ENCODE data around the gene CHTF8. TPM values are rescaled to one million over a fixed set of nuclear protein-coding genes. Genes with fewer than 3 reads are reported as not detected.
"Not testable (repeated sequence)": the region's sequence is repeated elsewhere in the genome, so short reads cannot be mapped to it uniquely, and the experiment has no call there.

Gene CHTF8
- polyA plus RNA-seq, 5 donors = 113 to 136 (median 126) TPM

- not testable (repeated sequence) for DNase-seq
Observed at GRCh38 chr16:69149621-69150020, 17.2 kb upstream of the CHTF8 start.

DNA sequence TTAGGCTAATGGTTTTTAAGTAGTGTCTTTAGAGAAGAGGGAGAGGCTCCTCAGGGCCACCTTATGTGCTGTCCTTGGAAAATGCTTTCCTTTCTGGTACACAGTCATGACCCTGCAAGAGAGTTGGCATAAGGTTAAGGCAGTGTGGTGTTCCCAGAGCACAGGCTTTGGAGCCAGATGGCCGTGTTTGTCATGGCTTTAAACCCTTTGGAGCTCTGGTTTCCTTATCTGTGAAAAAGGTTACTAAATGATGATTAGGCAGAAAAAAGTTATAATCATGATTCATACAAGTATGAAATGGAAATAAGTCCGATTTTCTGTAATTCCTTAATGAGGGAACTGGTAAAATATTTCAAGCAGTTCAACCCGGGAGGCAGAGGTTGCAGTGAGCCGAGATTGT lies 13.3 kb upstream of the CHTF8 start:
- DNase-seq = no peak

- DNase-seq = no peak
Observed at GRCh38 chr16:69143116-69143515, 10.7 kb upstream of the CHTF8 start.

DNA sequence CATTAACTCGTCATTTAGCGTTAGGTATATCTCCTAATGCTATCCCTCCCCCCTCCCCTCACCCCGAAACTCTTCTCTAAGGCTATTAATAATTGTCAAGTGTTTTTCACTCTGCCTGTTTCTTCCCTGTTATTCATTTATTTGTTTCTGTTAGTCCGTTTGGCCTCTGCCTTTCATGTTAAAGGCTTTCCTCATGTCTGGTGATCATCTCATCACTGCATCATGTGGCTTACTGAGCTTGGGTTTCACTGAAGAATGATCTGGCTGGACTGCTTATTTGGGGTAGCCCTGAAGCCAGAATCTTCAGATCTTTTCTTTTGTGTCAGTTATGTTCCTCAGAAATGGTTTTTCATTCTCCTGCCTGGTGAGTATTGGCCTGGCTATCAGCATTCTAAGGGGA lies 9.5 kb upstream of the CHTF8 start:
- DNase-seq = no peak

GRCh38 chr16:69141014-69141413 lies 8.6 kb upstream of the CHTF8 start:
- no peak for DNase-seq

DNA sequence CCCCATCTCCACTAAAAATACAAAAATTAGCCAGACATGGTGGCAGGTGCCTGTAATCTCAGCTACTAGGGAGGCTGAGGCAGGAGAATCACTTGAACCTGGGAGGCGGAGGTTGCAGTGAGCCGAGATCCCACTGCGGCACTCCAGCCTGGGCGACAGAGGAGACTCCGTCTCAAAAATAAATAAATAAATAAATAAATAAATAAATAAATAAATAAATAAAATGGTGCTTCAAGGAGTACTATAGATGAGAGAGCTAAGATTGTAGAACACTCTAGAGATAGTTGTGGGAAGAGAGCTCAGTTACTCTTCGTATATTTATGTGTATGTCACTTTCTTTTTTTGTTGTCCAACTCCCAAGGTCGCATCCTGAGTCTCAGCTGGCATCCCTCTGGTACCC lies 7.1 kb upstream of the CHTF8 start:
- DNase-seq = not testable (repeated sequence)

- DNase-seq = no peak
Observed at GRCh38 chr16:69138608-69139007, 6.2 kb upstream of the CHTF8 start.

GRCh38 chr16:69133373-69133954 lies 1.1 kb upstream of the CHTF8 start:
- DNase-seq = no peak

- DNase-seq = peak; percentile 77 to 78
Observed at GRCh38 chr16:69131839-69132423, 457 bp downstream of the CHTF8 start.

- DNase-seq = peak in 1 of 2 donors; percentile 25
Observed at GRCh38 chr16:69131167-69131838, 1.1 kb downstream of the CHTF8 start.

DNA sequence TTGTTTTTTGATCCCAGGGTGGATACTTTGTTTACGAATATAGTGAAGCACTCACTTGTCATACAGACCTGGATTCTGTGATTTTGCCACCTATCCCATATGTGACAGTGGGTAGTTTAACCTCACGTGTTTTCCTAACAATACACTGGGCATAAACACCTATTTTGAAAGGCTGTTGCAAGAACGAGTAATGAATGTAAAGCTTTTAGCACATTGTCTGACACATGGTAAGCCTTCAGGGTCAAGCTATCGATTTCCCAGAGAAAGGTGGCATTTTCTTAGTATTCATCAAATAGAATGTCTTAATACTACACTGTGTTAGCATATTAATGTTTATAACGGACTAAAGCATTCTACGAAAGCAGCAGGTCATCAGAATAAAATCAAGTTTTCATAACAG lies 1.9 kb downstream of the CHTF8 start:
- no peak for DNase-seq

GRCh38 chr16:69127966-69128510 lies 4.3 kb downstream of the CHTF8 start:
- no peak for DNase-seq

DNA sequence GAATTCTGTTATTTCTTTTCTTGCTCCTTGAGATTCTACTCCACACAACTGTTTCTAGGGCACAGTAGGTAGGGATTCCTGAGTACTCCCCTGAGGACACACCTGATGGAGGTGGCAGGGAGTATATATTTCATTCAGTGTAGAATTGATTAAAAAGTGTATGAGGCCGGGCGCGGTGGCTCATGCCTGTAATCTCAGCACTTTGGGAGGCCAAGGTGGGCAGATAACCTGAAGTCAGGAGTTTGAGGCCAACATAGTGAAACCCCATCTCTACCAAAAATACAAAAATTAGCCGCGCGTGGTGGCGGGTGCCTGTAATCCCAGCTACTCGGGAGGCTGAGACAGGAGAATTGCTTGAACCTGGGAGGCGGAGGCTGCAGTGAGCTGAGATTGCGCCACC lies 5.6 kb downstream of the CHTF8 start:
- DNase-seq = not testable (repeated sequence)

- no peak for DNase-seq
Observed at GRCh38 chr16:69126221-69126620, 6.2 kb downstream of the CHTF8 start.

- DNase-seq = not testable (repeated sequence)
Observed at GRCh38 chr16:69124961-69125360, 7.4 kb downstream of the CHTF8 start.

DNA sequence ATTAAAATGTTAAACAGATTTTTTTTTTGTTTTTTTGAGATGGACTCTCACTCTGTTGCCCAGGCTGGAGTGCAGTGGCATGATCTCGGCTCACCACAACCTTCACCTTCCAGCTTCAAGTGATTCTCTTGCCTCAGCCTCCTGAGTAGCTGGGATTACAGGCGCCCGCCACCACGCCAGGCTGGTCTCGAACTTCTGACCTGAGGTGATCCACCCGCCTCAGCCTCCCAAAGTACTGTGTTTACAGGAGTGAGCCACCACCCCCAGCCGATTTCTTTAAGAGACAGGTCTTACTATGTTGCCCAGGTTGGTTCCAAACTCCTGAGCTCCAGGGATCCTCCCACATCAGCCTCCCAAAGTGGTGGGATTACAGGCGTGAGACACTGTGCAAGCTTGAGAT lies 8.0 kb downstream of the CHTF8 start:
- DNase-seq = not testable (repeated sequence)

- DNase-seq = peak in 1 of 2 donors; percentile 60
Observed at GRCh38 chr16:69123910-69124309, 8.5 kb downstream of the CHTF8 start.

GRCh38 chr16:69120096-69120664 lies 12.2 kb downstream of the CHTF8 start:
- DNase-seq = no peak

DNA sequence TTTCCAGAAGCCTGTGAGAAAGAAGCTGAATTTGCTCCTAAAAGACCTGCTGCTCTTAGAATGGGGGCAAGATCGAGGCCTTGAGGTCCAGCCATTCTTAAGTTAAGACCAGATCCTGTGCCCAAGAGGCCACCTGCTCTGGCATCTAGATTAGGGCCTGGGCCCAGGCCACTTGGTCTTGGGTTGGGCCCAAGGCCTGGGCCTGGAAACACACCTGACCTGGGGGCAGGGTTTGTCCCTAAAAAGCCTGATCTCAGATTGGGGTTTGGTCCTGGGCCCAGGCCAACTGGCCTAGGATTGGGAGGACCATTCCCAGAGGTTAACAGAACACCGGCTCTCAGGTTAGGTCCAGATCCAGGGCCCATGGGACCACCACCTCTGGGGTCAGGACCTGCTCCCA lies 12.9 kb downstream of the CHTF8 start:
- no peak for DNase-seq

GRCh38 chr16:69118994-69119393 lies 13.4 kb downstream of the CHTF8 start:
- no peak for DNase-seq

GRCh38 chr16:69118468-69118867 lies 13.9 kb downstream of the CHTF8 start:
- DNase-seq = no peak

- DNase-seq = no peak
Observed at GRCh38 chr16:69116906-69117305, 15.5 kb downstream of the CHTF8 start.

Measured in right lung (tissue), 5 donors.